HG03045 (cell line): ENCODE data around the gene USP25.

Source experiments
- ATAC-seq: cut with Tn5 transposase; IDR thresholded peaks from one replicate; pipeline ENCODE4 v1.9.1; 2021; ENCODE audit warnings: mild to moderate bottlenecking, moderate library complexity; ENCODE audit not compliant: unreplicated experiment

USP25 gene

GRCh38 chr21:15797577-15798363, 68.0 kb downstream of the USP25 start:
- ATAC-seq = no peak

DNA sequence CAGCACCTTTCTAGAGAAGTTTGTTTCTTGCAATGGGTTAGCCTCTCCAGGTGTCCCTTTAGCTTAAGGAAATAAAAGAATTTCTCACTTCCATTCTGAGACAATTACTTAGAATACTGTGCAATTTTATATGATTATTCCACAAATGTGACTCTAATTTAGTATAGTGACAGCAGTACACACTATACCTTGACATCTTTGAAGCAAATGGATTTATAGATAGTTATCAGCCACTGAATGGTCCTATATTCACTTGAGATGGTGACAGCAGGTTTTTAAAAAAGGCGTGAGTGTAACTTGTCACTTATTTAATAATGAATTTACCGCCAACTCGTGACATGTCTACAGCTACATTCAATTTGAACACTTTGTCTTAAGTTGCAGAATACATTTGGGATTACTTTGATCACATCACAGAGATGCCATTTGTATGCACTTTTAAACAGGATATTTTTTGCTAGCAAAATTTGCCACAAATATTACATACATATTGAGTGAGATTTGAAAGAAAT, 71.6 kb downstream of the USP25 start:
- no peak for ATAC-seq

GRCh38 chr21:15804247-15805005, 74.6 kb downstream of the USP25 start:
- ATAC-seq = no peak

- no peak for ATAC-seq
Observed at GRCh38 chr21:15809065-15809464, 79.3 kb downstream of the USP25 start.

DNA sequence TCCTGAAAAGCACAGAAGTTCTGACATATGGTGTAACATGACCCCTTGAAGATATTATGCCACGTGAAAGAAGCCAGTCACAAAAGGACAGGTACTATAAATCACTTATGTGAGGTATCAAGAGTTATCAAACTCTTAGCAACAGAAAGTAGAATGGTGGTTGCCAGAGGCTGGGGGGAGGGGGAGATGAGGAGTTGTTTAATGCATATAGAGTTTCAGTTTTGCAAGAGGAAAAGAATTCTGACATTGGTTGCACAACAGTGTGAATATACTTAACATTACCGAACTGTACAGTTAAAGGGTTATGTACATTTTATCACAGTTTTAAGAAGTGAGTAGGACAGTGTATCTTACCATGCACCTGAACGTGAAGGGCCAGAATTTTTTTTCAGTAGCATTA, 80.0 kb downstream of the USP25 start:
- no peak for ATAC-seq

GRCh38 chr21:15815285-15815684, 85.5 kb downstream of the USP25 start:
- ATAC-seq = no peak

- no peak for ATAC-seq
Observed at GRCh38 chr21:15820327-15820726, 90.5 kb downstream of the USP25 start.

DNA sequence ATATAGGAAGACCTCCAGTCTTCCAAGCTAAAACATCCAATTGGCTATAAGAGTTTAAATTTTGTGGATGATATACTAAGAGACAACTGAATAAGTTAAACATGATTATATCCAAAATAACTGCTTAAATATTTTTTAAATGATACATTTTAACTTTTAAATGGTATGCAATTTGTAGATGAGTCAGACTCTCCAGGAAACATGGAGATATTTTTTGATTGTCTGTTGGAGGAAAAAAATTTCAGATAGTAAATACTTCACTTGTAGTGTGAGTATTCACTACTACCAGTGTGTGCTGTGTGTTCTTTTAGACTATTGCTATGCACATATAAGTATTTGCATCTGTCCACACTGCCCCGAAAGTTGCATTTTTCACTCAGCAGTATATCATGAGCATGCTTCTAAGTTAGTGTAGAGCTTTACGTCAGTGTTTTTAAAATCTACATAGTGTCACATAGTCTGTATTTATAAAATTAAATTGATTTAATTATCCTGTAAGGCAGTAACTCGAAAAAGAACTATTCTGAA, 91.1 kb downstream of the USP25 start:
- ATAC-seq = no peak

GRCh38 chr21:15823486-15824150, 93.8 kb downstream of the USP25 start:
- no peak for ATAC-seq

DNA sequence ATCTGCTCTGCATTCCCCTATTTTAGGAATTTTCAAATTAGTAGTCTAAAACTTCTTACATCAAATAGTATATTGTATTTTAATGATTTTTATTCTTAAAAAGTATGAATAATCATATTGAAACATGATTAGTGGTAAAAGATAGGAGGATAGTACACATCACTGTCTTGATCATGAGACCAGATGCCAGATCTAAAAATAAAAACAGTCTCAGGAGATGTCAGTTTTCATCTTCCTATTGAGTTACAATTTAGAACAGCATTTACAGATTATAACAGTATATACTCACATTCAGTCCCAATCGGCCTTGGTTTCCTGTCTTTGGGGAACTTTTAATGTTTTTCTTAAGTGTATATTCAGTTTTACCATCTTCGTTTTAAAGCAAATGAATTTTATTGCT, 95.9 kb downstream of the USP25 start:
- no peak for ATAC-seq

DNA sequence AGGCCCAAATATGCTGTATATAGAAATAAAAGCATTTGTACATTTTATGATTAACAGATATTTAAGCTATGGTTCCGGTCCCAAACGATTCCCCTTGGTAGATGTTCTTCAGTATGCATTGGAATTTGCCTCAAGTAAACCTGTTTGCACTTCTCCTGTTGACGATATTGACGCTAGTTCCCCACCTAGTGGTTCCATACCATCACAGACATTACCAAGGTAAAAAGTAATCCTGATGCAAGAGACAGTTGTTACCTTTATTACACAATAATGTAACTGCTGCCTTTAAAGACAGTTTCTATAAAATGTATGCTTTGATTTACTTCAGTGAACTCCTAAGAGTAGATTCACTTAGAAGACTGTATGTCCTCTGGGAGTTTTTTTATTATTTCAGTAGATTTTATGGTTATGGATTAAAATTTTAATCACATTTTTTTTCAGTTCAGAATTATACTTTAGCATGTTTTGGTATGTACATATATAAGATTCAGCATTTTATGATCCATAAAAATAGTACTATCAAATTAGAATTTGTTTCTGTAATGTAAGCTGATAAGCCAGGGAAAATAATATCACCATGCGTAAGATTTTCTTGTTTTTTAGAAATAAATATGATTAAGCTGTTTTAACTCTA, 96.5 kb downstream of the USP25 start:
- ATAC-seq = peak; percentile 67

DNA sequence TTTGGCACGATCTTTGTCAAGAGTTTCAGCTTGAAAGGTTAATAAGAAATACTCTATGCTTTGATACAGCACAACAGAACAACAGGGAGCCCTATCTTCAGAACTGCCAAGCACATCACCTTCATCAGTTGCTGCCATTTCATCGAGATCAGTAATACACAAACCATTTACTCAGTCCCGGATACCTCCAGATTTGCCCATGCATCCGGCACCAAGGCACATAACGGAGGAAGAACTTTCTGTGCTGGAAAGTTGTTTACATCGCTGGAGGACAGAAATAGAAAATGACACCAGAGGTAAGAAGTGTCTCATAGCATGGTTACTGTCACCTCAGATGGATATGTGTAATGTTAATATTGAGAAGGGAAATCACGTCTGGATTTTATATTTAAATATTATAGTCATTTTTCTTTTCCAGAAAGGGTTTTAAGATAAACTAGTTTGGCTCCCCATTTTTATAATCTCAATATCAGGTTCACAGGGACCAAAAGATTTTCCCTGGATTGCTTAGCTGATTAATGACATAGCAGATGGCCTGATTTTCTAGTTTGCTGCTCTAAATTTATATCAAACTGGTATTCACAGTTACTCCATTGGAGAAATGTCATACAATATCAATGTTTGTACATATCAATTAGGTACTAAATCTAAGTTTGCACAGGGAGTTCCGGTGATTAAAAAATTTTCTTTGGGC, 97.3 kb downstream of the USP25 start:
- ATAC-seq = no peak

DNA sequence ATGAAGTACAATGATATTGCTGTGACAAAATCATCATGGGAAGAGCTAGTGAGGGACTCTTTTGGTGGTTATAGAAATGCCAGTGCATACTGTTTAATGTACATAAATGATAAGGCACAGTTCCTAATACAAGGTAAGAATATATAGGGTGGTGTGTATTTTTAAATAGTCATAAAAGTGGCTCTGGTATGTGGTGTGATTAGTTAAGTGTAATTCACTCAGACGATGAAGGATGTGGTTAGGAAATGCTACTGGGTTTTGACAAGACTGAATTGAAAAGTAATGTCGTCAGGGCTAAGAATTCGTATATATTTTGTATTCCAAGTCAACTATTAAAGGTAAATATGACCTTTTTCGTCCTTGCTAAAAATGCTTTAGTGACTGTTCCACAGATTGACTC, 101.7 kb downstream of the USP25 start:
- no peak for ATAC-seq

- ATAC-seq = no peak
Observed at GRCh38 chr21:15837645-15838044, 107.9 kb downstream of the USP25 start.

GRCh38 chr21:15839026-15839425, 109.2 kb downstream of the USP25 start:
- ATAC-seq = no peak

DNA sequence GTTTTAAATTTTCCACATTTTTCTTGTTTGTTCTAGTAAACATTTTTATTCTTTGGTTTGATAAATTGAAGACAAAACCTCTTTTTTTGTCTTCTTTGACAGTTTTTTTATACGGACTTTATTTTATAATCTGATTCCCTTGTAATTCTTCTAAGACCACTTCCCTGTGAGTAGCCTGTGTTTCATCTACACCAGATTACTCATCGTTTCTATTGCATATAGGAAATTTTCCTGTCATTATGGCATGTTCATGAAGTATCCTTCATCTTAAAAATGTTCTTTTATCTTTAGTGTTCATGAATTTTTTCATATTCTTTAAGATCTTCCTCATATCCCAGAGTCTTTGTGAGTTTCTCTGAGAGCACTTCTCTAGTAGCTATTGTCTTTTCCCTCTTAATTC, 109.8 kb downstream of the USP25 start:
- ATAC-seq = no peak

GRCh38 chr21:15840406-15840805, 110.6 kb downstream of the USP25 start:
- ATAC-seq = no peak

DNA sequence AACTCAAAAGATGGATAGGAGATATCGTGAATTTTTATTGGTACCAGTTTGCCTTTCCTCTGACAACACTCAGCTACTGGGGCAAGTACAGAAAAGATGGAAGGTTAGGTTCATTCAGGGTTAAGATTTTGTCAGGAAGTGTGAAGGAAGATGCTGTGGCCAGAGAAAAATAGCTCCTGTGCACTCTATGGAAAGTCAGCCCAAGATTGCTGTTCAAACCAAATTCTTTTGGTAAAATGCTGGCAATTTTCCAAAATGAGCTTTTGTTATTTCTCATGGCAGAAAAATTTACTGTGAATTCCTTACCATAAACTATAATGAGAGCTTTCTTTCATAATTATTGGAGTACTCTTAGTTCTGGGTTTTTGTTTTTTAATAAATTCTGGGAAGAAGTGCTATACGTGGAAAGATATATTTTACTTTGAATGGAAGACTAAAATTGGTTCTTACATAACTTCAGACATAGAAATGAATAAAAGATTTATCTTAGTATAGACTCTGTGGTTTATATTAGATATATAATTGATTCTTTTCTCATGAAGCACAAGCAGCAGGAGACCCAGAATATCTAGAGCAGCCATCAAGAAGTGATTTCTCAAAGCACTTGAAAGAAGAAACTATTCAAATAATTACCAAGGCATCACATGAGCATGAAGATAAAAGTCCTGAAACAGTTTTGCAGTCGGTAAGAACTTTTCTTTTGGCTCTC, 112.2 kb downstream of the USP25 start:
- no peak for ATAC-seq

GRCh38 chr21:15842565-15842880, 112.7 kb downstream of the USP25 start:
- ATAC-seq = no peak

DNA sequence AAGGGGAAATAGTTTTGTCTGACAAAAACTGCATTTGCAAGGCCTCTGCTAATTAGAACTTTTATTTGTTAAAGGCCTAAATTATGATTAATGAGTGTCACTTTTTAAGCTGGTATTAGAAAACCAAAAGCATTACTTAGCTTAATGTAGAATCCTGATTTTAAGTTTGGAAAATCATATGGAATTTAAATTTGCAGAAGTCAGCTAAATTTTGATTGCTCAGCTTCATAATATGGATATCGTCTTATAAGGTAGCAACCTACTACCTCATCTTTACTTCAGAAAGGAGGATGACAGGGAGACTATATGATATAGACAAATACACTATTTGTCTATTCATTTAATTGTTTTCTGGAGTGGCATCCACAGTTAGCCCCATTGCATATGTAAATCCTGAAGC, 114.0 kb downstream of the USP25 start:
- no peak for ATAC-seq
